GM21423 (cell line): ENCODE results near the gene SETDB2.

Experiments
- ATAC-seq: cut with Tn5 transposase; IDR thresholded peaks from one replicate; pipeline ENCODE4 v1.9.1; 2021; ENCODE audit warnings: mild to moderate bottlenecking, moderate library complexity; ENCODE audit not compliant: unreplicated experiment

The SETDB2 gene

GRCh38 chr13:49443704-49444523 lies at the start of gene SETDB2, which contains the start of gene CAB39L:
TSS of gene SETDB2 (plus strand) at chr13:49444274. CDS start at chr13:49451894, 7,620 bp downstream.
TSS of gene CAB39L (minus strand) at chr13:49444064. CDS start at chr13:49382910, 61,154 bp downstream.
- ATAC-seq = peak; percentile 93

GRCh38 chr13:49395451-49395865 lies 48.6 kb upstream of the SETDB2 start:
- no peak for ATAC-seq

GRCh38 chr13:49395878-49396380 lies 48.1 kb upstream of the SETDB2 start:
- ATAC-seq = no peak

- ATAC-seq = no peak
Measured at GRCh38 chr13:49399801-49400472, 44.1 kb upstream of the SETDB2 start.

- ATAC-seq = no peak
Measured at GRCh38 chr13:49400755-49401659, 43.1 kb upstream of the SETDB2 start.

- ATAC-seq = no peak
Measured at GRCh38 chr13:49403996-49404702, 39.9 kb upstream of the SETDB2 start.

GRCh38 chr13:49404703-49405020 lies 39.4 kb upstream of the SETDB2 start:
- ATAC-seq = no peak

GRCh38 chr13:49407068-49407467 lies 37.0 kb upstream of the SETDB2 start:
- ATAC-seq = no peak

GRCh38 chr13:49407936-49408335 lies 36.1 kb upstream of the SETDB2 start:
- no peak for ATAC-seq

GRCh38 chr13:49409008-49409407 lies 35.1 kb upstream of the SETDB2 start:
- no peak for ATAC-seq

GRCh38 chr13:49410006-49410405 lies 34.1 kb upstream of the SETDB2 start:
- no peak for ATAC-seq

- ATAC-seq = no peak
Measured at GRCh38 chr13:49410477-49410876, 33.6 kb upstream of the SETDB2 start.

GRCh38 chr13:49411353-49411752 lies 32.7 kb upstream of the SETDB2 start:
- no peak for ATAC-seq

GRCh38 chr13:49412749-49413148 lies 31.3 kb upstream of the SETDB2 start:
- no peak for ATAC-seq

- ATAC-seq = no peak
Measured at GRCh38 chr13:49417161-49417560, 26.9 kb upstream of the SETDB2 start.

- ATAC-seq = no peak
Measured at GRCh38 chr13:49418206-49418605, 25.9 kb upstream of the SETDB2 start.

GRCh38 chr13:49419276-49419675 lies 24.8 kb upstream of the SETDB2 start:
- ATAC-seq = no peak

- ATAC-seq = no peak
Measured at GRCh38 chr13:49421391-49421790, 22.7 kb upstream of the SETDB2 start.

GRCh38 chr13:49424011-49424560 lies 20.0 kb upstream of the SETDB2 start:
- ATAC-seq = no peak
